K562 (cell line): ENCODE measurements around the gene SAFB. TPM values are rescaled to one million over a fixed set of nuclear protein-coding genes. Genes with fewer than 3 reads are reported as not detected.

Source experiments
- CTCFL ChIP-seq: IDR thresholded peaks from 2 replicates; pipeline ENCODE4 v1.6.1; 2011; ENCODE audit warnings: borderline replicate concordance, low read depth, mild to moderate bottlenecking, moderate library complexity, low read length; ENCODE audit not compliant: insufficient read depth, poor library complexity, severe bottlenecking
- ELF2 ChIP-seq: fragments of 250-450 bp; sonication (Bioruptor Pico); IDR thresholded peaks from 2 replicates; pipeline ENCODE4 v1.5.0; 2021; ENCODE audit warnings: mild to moderate bottlenecking
- FOXP4 ChIP-seq: sonication (generic); formaldehyde crosslinking; IDR thresholded peaks from 2 replicates; pipeline ENCODE4 v1.8.0; 2022; ENCODE audit warnings: mild to moderate bottlenecking, missing genetic modification reagents, borderline replicate concordance
- LEF1 ChIP-seq: fragments of 450-650 bp; IDR thresholded peaks from 2 replicates; pipeline ENCODE4 v1.6.1; 2016; ENCODE audit warnings: mild to moderate bottlenecking
- MIER1 ChIP-seq: fragments of 450-650 bp; IDR thresholded peaks from 2 replicates; pipeline ENCODE4 v1.6.1; 2016; ENCODE audit warnings: antibody characterized with exemption, mild to moderate bottlenecking, low read depth
- NBN ChIP-seq: fragments of 450-650 bp; IDR thresholded peaks from 2 replicates; pipeline ENCODE4 v1.6.1; 2016; ENCODE audit warnings: low read depth, mild to moderate bottlenecking
- RCOR1 ChIP-seq, 2 experiments: IDR thresholded peaks; 2 replicates each; pipeline ENCODE4 v1.6.1; 2012; ENCODE audit warnings: low read depth in 2 of 2, low read length in 2 of 2, borderline replicate concordance in 1 of 2, improper control_type of control experiment in 1 of 2
- RERE ChIP-seq: sonication (generic); formaldehyde crosslinking; IDR thresholded peaks from 2 replicates; pipeline ENCODE4 v1.8.0; 2023; ENCODE audit warnings: missing genetic modification reagents, mild to moderate bottlenecking, borderline replicate concordance
- RNF2 ChIP-seq: sonication (generic); IDR thresholded peaks from 2 replicates; pipeline ENCODE4 v1.6.1; 2016
- YBX1 ChIP-seq: fragments of 450-650 bp; IDR thresholded peaks from 2 replicates; pipeline ENCODE4 v1.7.1; 2016; ENCODE audit warnings: mild to moderate bottlenecking
- ZBTB11 ChIP-seq, 3 experiments: fragments of 200-800 bp in 1 of 3; fragments of 250-450 bp in 1 of 3; fragments of 450-650 bp in 1 of 3; sonication (Bioruptor Pico) in 1 of 3; sonication (Bioruptor generic) in 1 of 3; formaldehyde crosslinking in 1 of 3; IDR thresholded peaks; 2 replicates each; pipeline versions ENCODE4 v1.6.1 to v1.8.0; 2016 to 2022; ENCODE audit warnings: mild to moderate bottlenecking in 2 of 3, missing genetic modification characterization in 2 of 3, missing compliant biosample characterization in 1 of 3, moderate library complexity in 1 of 3
- ZNF766 ChIP-seq: fragments of 200-800 bp; sonication (Bioruptor generic); conservative IDR thresholded peaks from 2 replicates; pipeline ENCODE4 v1.6.1; 2016; ENCODE audit warnings: missing genetic modification characterization, missing compliant biosample characterization
- polyA plus RNA-seq, 8 experiments: library from polyadenylated mRNA; depleted of rRNA in 4 of 8; stranded (reverse) in 5 of 8; unstranded in 3 of 8; fragments of >200 nt; fragmentation: Nextera tagmentation in 2 of 8; fragmentation: Illumina TruSeq in 1 of 8; extraction: Ambion mirVana in 2 of 8; extraction: Trizol in 1 of 8; gene quantifications; 2 replicates each; pipeline versions ENCODE4 v1.2.1 to v1.2.3, GENCODE V29; 2011 to 2014; ENCODE audit warnings: inconsistent platforms in 1 of 8, missing spikeins in 1 of 8
- total RNA-seq, 7 experiments: library from RNA; depleted of rRNA in 6 of 7; stranded (reverse); fragments of >200 nt in 6 of 7; fragmentation: Illumina TruSeq in 2 of 7; extraction: Trizol in 2 of 7; gene quantifications; 2 replicates each; pipeline versions ENCODE4 v1.2.1 to v1.2.3, GENCODE V29; 2011 to 2021; ENCODE audit warnings: low replicate concordance in 1 of 7

The SAFB gene
- total and polyA plus RNA-seq, 9 of the 15 experiments (the other 6 are each of a cell fraction or from before 2014, with no cell fraction given) = 1.1 to 151 (median 83.1) TPM

- TF ChIP-seq CTCFL (no peak), RNF2 (no peak), YBX1 (no peak), ZBTB11 (CRISPR knock-in tag; IDR thresholded peaks at IDR 0.05) (peak in 1 of 3 experiments; percentile 87; a peak in 2 of 6 replicates), MIER1 (no peak), ELF2 (no peak), RCOR1 (IDR thresholded peaks at IDR 0.05; ENCODE audit: borderline replicate concordance in 1 of 2, low read depth in 2 of 2, low read length in 2 of 2) (peak in 1 of 2 experiments; percentile 50; a peak in 1 of 4 replicates), ZNF766 (no peak), NBN (peak; percentile 36; the same call in 1 of the 2 replicates), LEF1 (no peak), FOXP4 (CRISPR knock-in tag) (no peak), RERE (no peak)
Measured at GRCh38 chr19:5686647-5687359, 63.9 kb downstream of the SAFB start (continued).
